Putamen (tissue), 1 donor: Measurements from ENCODE around the gene GJB6.

Experiments
- DNase-seq: peaks from one replicate; pipeline ENCODE4 v3.0.0-alpha.2; 2016; ENCODE audit warnings: low spot score

Gene GJB6

GRCh38 chr13:20186771-20187170 lies 45.3 kb downstream of the GJB6 start:
- DNase-seq = no peak

GRCh38 chr13:20185366-20186056 lies 46.6 kb downstream of the GJB6 start:
- no peak for DNase-seq

GRCh38 chr13:20182231-20182846 lies 49.8 kb downstream of the GJB6 start:
- DNase-seq = peak; percentile 66

- no peak for DNase-seq
These were observed 50.9 kb downstream of the GJB6 start for GRCh38 chr13:20181188-20181587.

- no peak for DNase-seq
These were observed 54.0 kb downstream of the GJB6 start for GRCh38 chr13:20178156-20178555.

- no peak for DNase-seq
These were observed 54.9 kb downstream of the GJB6 start for GRCh38 chr13:20177049-20177831.

- peak; percentile 68 for DNase-seq
These were observed 56.0 kb downstream of the GJB6 start for GRCh38 chr13:20175907-20176652.

GRCh38 chr13:20175406-20175794 lies 56.7 kb downstream of the GJB6 start:
- DNase-seq = no peak

- DNase-seq = no peak
These were observed 57.3 kb downstream of the GJB6 start for GRCh38 chr13:20174656-20175405.

GRCh38 chr13:20173116-20173746 lies 58.9 kb downstream of the GJB6 start:
- DNase-seq = no peak
